Loucy (cell line): ENCODE measurements around the gene PPP2R2B.

Experiments used
- CTCF ChIP-seq: fragments of 200-600 bp; sonication (generic); conservative IDR thresholded peaks from 2 replicates; pipeline ENCODE4 v1.5.1; 2014; ENCODE audit warnings: mild to moderate bottlenecking, antibody characterized with exemption, low read length
- EZH2phosphoT487 ChIP-seq: fragments of 200-600 bp; IDR thresholded peaks from 2 replicates; pipeline ENCODE4 v1.6.1; 2018; ENCODE audit warnings: antibody characterized with exemption, mild to moderate bottlenecking, moderate library complexity, borderline replicate concordance

DNA sequence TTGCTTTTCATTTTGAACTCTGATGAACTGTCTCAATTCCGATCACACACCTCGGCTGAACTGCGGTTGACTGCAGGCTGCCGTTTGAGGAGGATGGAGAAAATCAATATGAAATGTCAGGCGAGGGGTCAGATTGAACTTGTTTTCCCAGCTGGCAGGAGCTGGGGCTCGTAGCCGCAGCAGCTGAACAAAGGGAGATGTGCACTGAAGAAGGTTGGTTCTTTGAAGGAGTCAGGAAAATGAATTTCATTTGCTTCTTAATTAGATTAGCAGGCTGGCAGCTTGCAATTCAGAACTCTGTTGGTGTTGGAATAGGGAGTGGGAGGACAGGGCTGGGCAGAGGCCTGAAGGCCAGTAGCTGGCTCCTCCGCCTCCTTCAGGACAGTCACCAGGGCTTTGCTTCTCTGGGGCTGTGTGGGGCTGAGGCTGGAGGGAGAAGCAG lies 245.2 kb downstream of the PPP2R2B start:
- no peak for TF ChIP-seq CTCF
- no peak for TF ChIP-seq EZH2phosphoT487
